Body of pancreas (tissue), 4 donors: Measurements from ENCODE around the gene RBM47.

ENCODE experiments used
- POLR2A ChIP-seq, 3 donors: fragments of 450-650 bp; IDR thresholded peaks; one replicate each; pipeline ENCODE4 v1.6.1; 2016; ENCODE audit warnings: antibody characterized with exemption in 3 of 3, mild to moderate bottlenecking in 2 of 3
- TF ChIP-seq, protein P1 (sequence below), 7 experiments: fragments of 450-650 bp in 4 of 7; fragments of 200-600 bp in 3 of 7; sonication (generic) in 3 of 7; IDR thresholded peaks; one replicate each; pipeline ENCODE4 v1.5.1; 2016 to 2019; ENCODE audit warnings: antibody characterized with exemption in 7 of 7

DNA sequence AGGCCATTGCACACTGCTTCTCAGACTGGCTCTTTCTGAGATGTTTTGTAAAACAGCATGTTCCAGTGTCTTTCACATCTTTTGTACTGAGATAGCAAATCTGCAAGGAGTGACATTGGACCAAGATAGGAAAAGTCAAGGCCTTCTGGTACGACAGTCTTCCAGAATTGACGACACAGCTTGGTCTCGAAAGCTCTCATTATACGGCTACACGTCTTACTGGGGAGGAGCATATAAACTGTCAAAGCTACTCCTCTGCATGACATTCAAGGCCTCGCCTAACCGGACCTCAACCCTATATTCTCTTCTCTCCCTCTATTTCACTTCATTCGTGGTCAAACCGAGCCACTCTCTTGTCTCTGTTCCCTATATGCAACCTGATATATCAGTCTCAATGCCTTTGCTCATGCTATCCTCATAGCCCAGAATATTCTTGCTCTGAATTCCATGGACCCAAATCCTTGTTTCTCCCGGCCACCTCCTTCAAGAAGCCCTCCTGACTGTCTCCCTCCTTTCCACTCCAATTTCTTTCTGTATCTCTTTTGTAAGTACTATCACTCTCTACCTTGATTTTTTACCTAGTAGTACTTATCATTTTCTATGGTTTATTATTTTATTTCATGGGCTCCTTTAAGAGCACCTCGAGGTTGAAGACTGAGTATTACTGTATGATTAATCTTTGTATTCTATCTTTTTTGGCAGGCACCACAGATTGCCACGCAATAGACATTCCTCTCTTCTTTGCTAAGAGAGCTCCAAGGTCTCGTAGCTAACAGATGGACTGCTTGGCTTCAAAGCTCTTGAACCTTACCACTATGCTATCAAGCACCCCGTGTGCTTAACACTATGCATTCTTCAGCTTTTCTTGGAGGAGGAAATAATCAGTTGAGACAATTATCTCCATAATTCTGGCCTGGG is 35.1 kb downstream of the RBM47 start:
- TF ChIP-seq, protein P1, sequence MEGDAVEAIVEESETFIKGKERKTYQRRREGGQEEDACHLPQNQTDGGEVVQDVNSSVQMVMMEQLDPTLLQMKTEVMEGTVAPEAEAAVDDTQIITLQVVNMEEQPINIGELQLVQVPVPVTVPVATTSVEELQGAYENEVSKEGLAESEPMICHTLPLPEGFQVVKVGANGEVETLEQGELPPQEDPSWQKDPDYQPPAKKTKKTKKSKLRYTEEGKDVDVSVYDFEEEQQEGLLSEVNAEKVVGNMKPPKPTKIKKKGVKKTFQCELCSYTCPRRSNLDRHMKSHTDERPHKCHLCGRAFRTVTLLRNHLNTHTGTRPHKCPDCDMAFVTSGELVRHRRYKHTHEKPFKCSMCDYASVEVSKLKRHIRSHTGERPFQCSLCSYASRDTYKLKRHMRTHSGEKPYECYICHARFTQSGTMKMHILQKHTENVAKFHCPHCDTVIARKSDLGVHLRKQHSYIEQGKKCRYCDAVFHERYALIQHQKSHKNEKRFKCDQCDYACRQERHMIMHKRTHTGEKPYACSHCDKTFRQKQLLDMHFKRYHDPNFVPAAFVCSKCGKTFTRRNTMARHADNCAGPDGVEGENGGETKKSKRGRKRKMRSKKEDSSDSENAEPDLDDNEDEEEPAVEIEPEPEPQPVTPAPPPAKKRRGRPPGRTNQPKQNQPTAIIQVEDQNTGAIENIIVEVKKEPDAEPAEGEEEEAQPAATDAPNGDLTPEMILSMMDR (IDR thresholded peaks at IDR 0.05): no peak
- TF ChIP-seq POLR2A (IDR thresholded peaks at IDR 0.05): no peak
